H1 (cell line): ENCODE results near the gene PRDM5. TPM values are rescaled to one million over a fixed set of nuclear protein-coding genes. Genes with fewer than 3 reads are reported as not detected.

Experiments
- CTCF ChIA-PET: fragments of 300-600 bp; sonication (Branson Sonifier 250); formaldehyde crosslinking; loops from one replicate; lab custom pipeline; 2021; ENCODE audit not compliant: partially characterized antibody; lab: Charles Lee
- POLR2A ChIA-PET: fragments of 300-600 bp; sonication (Branson Sonifier 250); formaldehyde crosslinking; loops from one replicate; lab custom pipeline; 2021; ENCODE audit warnings: inconsistent platforms; ENCODE audit not compliant: partially characterized antibody; lab: Charles Lee
- DNase-seq, 2 experiments: peaks; one replicate each; pipeline versions ENCODE4 v3.0.0 to v3.0.0-alpha.2; 2010 to 2022; ENCODE audit warnings: low spot score in 2 of 2, low read depth in 1 of 2, mixed read lengths in 1 of 2
- FAIRE-seq: peaks from 2 replicates; lab custom pipeline; 2011; peaks lifted over from hg19 to GRCh38; lab: Jason Lieb, UNC
- H2AFZ ChIP-seq: 2 replicates; pipeline ENCODE4 v1.8.1; 2012; ENCODE audit warnings: low read length, inconsistent platforms
- H2AK5ac ChIP-seq: 2 replicates; pipeline ENCODE4 v1.6.1; 2013; ENCODE audit warnings: low read depth, low read length
- H2BK120ac ChIP-seq: replicated peaks from 2 replicates; pipeline ENCODE3; 2013; ENCODE audit warnings: low read depth, low read length, inconsistent platforms
- H2BK12ac ChIP-seq: 2 replicates; pipeline ENCODE4 v1.6.1; 2013; ENCODE audit warnings: low read depth, low read length
- H2BK15ac ChIP-seq: 2 replicates; pipeline ENCODE4 v1.6.1; 2013; ENCODE audit warnings: low read length
- H2BK20ac ChIP-seq: 2 replicates; pipeline ENCODE4 v1.6.1; 2013; ENCODE audit warnings: low read length
- H2BK5ac ChIP-seq: 2 replicates; pipeline ENCODE4 v1.6.1; 2013; ENCODE audit warnings: low read depth, low read length
- H3K14ac ChIP-seq: 2 replicates; pipeline ENCODE4 v1.6.1; 2013; ENCODE audit warnings: inconsistent platforms; ENCODE audit not compliant: insufficient read length
- H3K18ac ChIP-seq: 2 replicates; pipeline ENCODE4 v1.6.1; 2013; ENCODE audit warnings: low read length; ENCODE audit errors: extremely low read depth
- H3K23ac ChIP-seq: 2 replicates; pipeline ENCODE4 v1.6.1; 2013; ENCODE audit warnings: inconsistent platforms; ENCODE audit not compliant: insufficient read length
- H3K23me2 ChIP-seq: 2 replicates; pipeline ENCODE4 v1.6.1; 2013; ENCODE audit warnings: low read depth, low read length
- H3K27ac ChIP-seq: 2 replicates; pipeline ENCODE4 v1.6.1; 2011; ENCODE audit warnings: low read depth, low read length, inconsistent platforms
- H3K27me3 ChIP-seq, 4 experiments: replicated peaks in 1 of 4; 1 replicate in 1 of 4; 2 replicates in 3 of 4; pipeline versions ENCODE4 v1.6.1 to v1.8.1; 2011 to 2013; ENCODE audit warnings: low read length in 3 of 4, mild to moderate bottlenecking in 3 of 4, inconsistent platforms in 2 of 4, mixed read lengths in 2 of 4, moderate library complexity in 1 of 4; ENCODE audit not compliant: control insufficient read depth in 3 of 4, insufficient read depth in 3 of 4; ENCODE audit errors: extremely low read depth in 1 of 4
- H3K36me3 ChIP-seq, 4 experiments: 2 replicates each; pipeline versions ENCODE4 v1.6.1 to v1.8.1; 2011 to 2013; ENCODE audit warnings: mild to moderate bottlenecking in 4 of 4, low read length in 3 of 4, moderate library complexity in 2 of 4, control low read depth in 1 of 4, inconsistent platforms in 1 of 4; ENCODE audit not compliant: insufficient read depth in 4 of 4, control insufficient read depth in 2 of 4
- H3K4ac ChIP-seq: replicated peaks from 2 replicates; pipeline ENCODE3; 2013; ENCODE audit warnings: low read length, low read depth, mixed read lengths, inconsistent platforms; ENCODE audit not compliant: insufficient read length
- H3K4me1 ChIP-seq, 4 experiments: replicated peaks in 1 of 4; 1 replicate in 1 of 4; 2 replicates in 3 of 4; pipeline versions ENCODE4 v1.6.1 to v1.8.1; 2011 to 2013; ENCODE audit warnings: low read length in 3 of 4, inconsistent platforms in 2 of 4, mixed read lengths in 1 of 4; ENCODE audit not compliant: insufficient read depth in 4 of 4, control insufficient read depth in 3 of 4
- H3K4me2 ChIP-seq, 2 experiments: 2 replicates each; pipeline versions ENCODE4 v1.6.1 to v1.8.1; 2011 to 2013; ENCODE audit warnings: low read depth in 2 of 2, low read length in 2 of 2, control low read depth in 1 of 2, inconsistent platforms in 1 of 2, mild to moderate bottlenecking in 1 of 2; ENCODE audit not compliant: insufficient read depth in 1 of 2
- H3K4me3 ChIP-seq, 4 experiments: fragments of 200-600, 300-600 bp in 1 of 4; sonication (generic), shearing (Covaris generic), sonication (Bioruptor Twin) in 1 of 4; 2 replicates each; pipeline versions ENCODE4 v1.5.1 to v1.8.1; 2011 to 2016; ENCODE audit warnings: low read length in 4 of 4, low read depth in 3 of 4, control low read depth in 2 of 4, inconsistent platforms in 2 of 4, mild to moderate bottlenecking in 2 of 4, mixed read lengths in 1 of 4, moderate library complexity in 1 of 4; ENCODE audit not compliant: insufficient read depth in 2 of 4; ENCODE audit errors: extremely low read depth in 1 of 4
- H3K56ac ChIP-seq: replicated peaks from 2 replicates; pipeline ENCODE3; 2013; ENCODE audit warnings: low read depth, mild to moderate bottlenecking, mixed read lengths, low read length, inconsistent platforms; ENCODE audit not compliant: insufficient read length
- H3K79me1 ChIP-seq: 2 replicates; pipeline ENCODE4 v1.6.1; 2013; ENCODE audit warnings: low read depth, low read length, control low read depth
- H3K79me2 ChIP-seq, 2 experiments: 2 replicates each; pipeline versions ENCODE4 v1.6.1 to v1.8.1; 2012 to 2013; ENCODE audit warnings: low read length in 2 of 2, mild to moderate bottlenecking in 2 of 2, inconsistent platforms in 1 of 2; ENCODE audit not compliant: insufficient read depth in 2 of 2, control insufficient read depth in 1 of 2
- H3K9ac ChIP-seq, 4 experiments: replicated peaks in 1 of 4; 1 replicate in 1 of 4; 2 replicates in 3 of 4; pipeline versions ENCODE4 v1.6.1 to v1.8.1; 2011 to 2013; ENCODE audit warnings: low read depth in 3 of 4, low read length in 3 of 4, control low read depth in 2 of 4, mild to moderate bottlenecking in 2 of 4, moderate library complexity in 2 of 4, inconsistent platforms in 1 of 4; ENCODE audit errors: extremely low read depth in 1 of 4
- H3K9me3 ChIP-seq, 2 experiments: 2 replicates each; pipeline versions ENCODE4 v1.6.1 to v1.8.1; 2012 to 2013; ENCODE audit warnings: mild to moderate bottlenecking in 2 of 2, moderate library complexity in 2 of 2, control low read depth in 1 of 2, inconsistent platforms in 1 of 2, low read depth in 1 of 2, low read length in 1 of 2, mixed read lengths in 1 of 2; ENCODE audit not compliant: insufficient read depth in 2 of 2
- H4K20me1 ChIP-seq, 2 experiments: replicated peaks in 1 of 2; 2 replicates each; pipeline versions ENCODE3 to v1.8.1; 2011 to 2013; ENCODE audit warnings: inconsistent platforms in 2 of 2, low read length in 2 of 2, mild to moderate bottlenecking in 1 of 2; ENCODE audit not compliant: insufficient read depth in 2 of 2, control insufficient read depth in 1 of 2
- H4K5ac ChIP-seq: 2 replicates; pipeline ENCODE4 v1.6.1; 2013; ENCODE audit warnings: low read length, low read depth, mixed read lengths, inconsistent platforms; ENCODE audit not compliant: insufficient read length
- H4K8ac ChIP-seq: 2 replicates; pipeline ENCODE4 v1.8.0; 2013; ENCODE audit warnings: mild to moderate bottlenecking, moderate library complexity, low read length, inconsistent platforms; ENCODE audit not compliant: insufficient read depth; ENCODE audit errors: extremely low read depth
- H4K91ac ChIP-seq: replicated peaks from 2 replicates; pipeline ENCODE3; 2013; ENCODE audit warnings: low read length, mixed read lengths, inconsistent platforms; ENCODE audit not compliant: insufficient read length
- CHD1 ChIP-seq: IDR thresholded peaks from 2 replicates; pipeline ENCODE4 v1.6.1; 2012; ENCODE audit warnings: low read depth, low read length, improper control_type of control experiment
- CREB1 ChIP-seq: IDR thresholded peaks from 2 replicates; pipeline ENCODE4 v1.6.1; 2012; ENCODE audit warnings: inconsistent platforms
- EZH2 ChIP-seq: fragments of 200-600 bp; sonication (generic); IDR thresholded peaks from 2 replicates; pipeline ENCODE4 v1.7.1; 2012; ENCODE audit warnings: low read depth, mild to moderate bottlenecking, moderate library complexity, low read length, inconsistent platforms; ENCODE audit not compliant: severe bottlenecking
- KDM1A ChIP-seq: fragments of 200-600, 300-600 bp; sonication (generic); IDR thresholded peaks from 2 replicates; pipeline ENCODE4 v1.7.1; 2016; ENCODE audit warnings: mild to moderate bottlenecking, low read length, borderline replicate concordance
- KDM4A ChIP-seq: IDR thresholded peaks from one replicate; pipeline ENCODE4 v1.7.1; 2012; ENCODE audit warnings: low read depth, mild to moderate bottlenecking, moderate library complexity, low read length, inconsistent platforms; ENCODE audit not compliant: severe bottlenecking
- MAFK ChIP-seq: IDR thresholded peaks from 2 replicates; pipeline ENCODE4 v1.6.1; 2012; ENCODE audit warnings: low read depth, mild to moderate bottlenecking, improper control_type of control experiment, low read length
- POLR2AphosphoS5 ChIP-seq: IDR thresholded peaks from 2 replicates; pipeline ENCODE4 v1.6.1; 2011; ENCODE audit warnings: low read depth, low read length
- TAF1 ChIP-seq: IDR thresholded peaks from 2 replicates; pipeline ENCODE4 v1.6.1; 2011; ENCODE audit warnings: mild to moderate bottlenecking, low read depth, low read length
- YY1 ChIP-seq: IDR thresholded peaks from 2 replicates; pipeline ENCODE4 v1.6.1; 2011; ENCODE audit warnings: low read depth, mild to moderate bottlenecking, low read length
- WGBS, 2 experiments: shearing (Covaris generic) in 1 of 2; methylation state at CpG; one replicate each; pipeline versions ENCODE4 v1.1.6 to v1.1.7; 2013 to 2015; ENCODE audit warnings: low lambda C conversion rate in 2 of 2, mixed read lengths in 2 of 2, inconsistent platforms in 1 of 2, low coverage in 1 of 2, missing lambda C conversion rate in 1 of 2; ENCODE audit not compliant: insufficient replicate concordance in 2 of 2, insufficient coverage in 1 of 2, insufficient read length in 1 of 2; ENCODE audit errors: extremely low coverage in 1 of 2, missing lambda C conversion rate in 1 of 2; 5-methylcytosine and 5-hydroxymethylcytosine counted together
- polyA plus RNA-seq, 7 experiments: library from polyadenylated mRNA; depleted of rRNA in 3 of 7; stranded (reverse) in 5 of 7; unstranded in 2 of 7; fragments of >200 nt in 5 of 7; fragments of 200-250 nt in 2 of 7; gene quantifications; 1 replicate in 5 of 7; 2 replicates in 1 of 7; 4 replicates in 1 of 7; pipeline versions ENCODE4 v1.2.1 to v1.2.3, GENCODE V29; 2011 to 2013; ENCODE audit warnings: missing spikeins in 2 of 7, mixed read lengths in 2 of 7
- total RNA-seq: library from RNA; stranded (reverse); fragmentation: NEBNext Ultra II Directional; extraction: Animal tissue kit (Norgen Biotek cat#: 25700); gene quantifications from 2 replicates; pipeline ENCODE4 v1.2.1, GENCODE V29; 2021
- TF ChIP-seq, protein P1 (sequence below): IDR thresholded peaks from 2 replicates; pipeline ENCODE4 v1.6.1; 2011; ENCODE audit warnings: low read depth, mild to moderate bottlenecking, low read length; ENCODE audit not compliant: insufficient read depth

PRDM5 gene
- total and polyA plus RNA-seq, 2 of the 8 experiments (the other 6 are each of a cell fraction or from before 2014, with no cell fraction given), result 8.2 to 23.4 TPM

- no peak overlapping the region for H3K18ac ChIP-seq
- DNase-seq (no peak), FAIRE-seq (no peak)
- CTCF ChIA-PET, result interaction anchor here (1.1 to 1.5 kb wide), 3 partner anchors 14 to 323 kb away, joined by 3 to 6 read pairs (median 5); no protein-coding TSS in a partner anchor
- no peak overlapping the region for H2BK15ac ChIP-seq
- H3K9me3 ChIP-seq, result no peaks in the 10 kb centered on the region
- no peaks in the 10 kb centered on the region for H3K23me2 ChIP-seq
- no peak overlapping the region for H3K4ac ChIP-seq
- no peaks in the 10 kb centered on the region for H3K27me3 ChIP-seq
- no peak overlapping the region for H3K4me3 ChIP-seq
- TF ChIP-seq KDM4A, result no peak
- TF ChIP-seq, protein P1, sequence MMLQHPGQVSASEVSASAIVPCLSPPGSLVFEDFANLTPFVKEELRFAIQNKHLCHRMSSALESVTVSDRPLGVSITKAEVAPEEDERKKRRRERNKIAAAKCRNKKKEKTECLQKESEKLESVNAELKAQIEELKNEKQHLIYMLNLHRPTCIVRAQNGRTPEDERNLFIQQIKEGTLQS, result no peak
- no peak for TF ChIP-seq EZH2
- TF ChIP-seq KDM1A, result no peak
- no peak for TF ChIP-seq CREB1
- no peak for TF ChIP-seq POLR2AphosphoS5
- TF ChIP-seq TAF1, result no peak
- TF ChIP-seq CHD1, result no peak
- no peak for TF ChIP-seq MAFK
- no peak for TF ChIP-seq YY1
- TF ChIP-seq, all 59 proteins: peak for 0
- no peak overlapping the region for H3K9ac ChIP-seq
- no peak overlapping the region for H3K27ac ChIP-seq
- no peaks in the 10 kb centered on the region for H4K20me1 ChIP-seq
- no peak overlapping the region for H2AK5ac ChIP-seq
- H2BK120ac ChIP-seq, result no peak overlapping the region
- no peak overlapping the region for H2BK5ac ChIP-seq
- no peak overlapping the region for H2BK12ac ChIP-seq
- no peak overlapping the region for H4K91ac ChIP-seq
- no peaks in the 10 kb centered on the region for H3K4me1 ChIP-seq
- H4K8ac ChIP-seq, result no peak overlapping the region
- no peak overlapping the region for H3K14ac ChIP-seq
- H2AFZ ChIP-seq, result no peak overlapping the region
- no peak overlapping the region for H3K23ac ChIP-seq
- H3K36me3 ChIP-seq, result no peaks in the 10 kb centered on the region; a peak in 1 of 8 replicates
- no peaks in the 10 kb centered on the region for H3K79me2 ChIP-seq
- H3K56ac ChIP-seq, result no peak overlapping the region
- POLR2A ChIA-PET, result interaction anchor here (0.7 kb wide), 1 partner anchor 220 kb away, joined by 3 read pairs; no protein-coding TSS in a partner anchor
- H3K79me1 ChIP-seq, result no peaks in the 10 kb centered on the region
- WGBS, 2 experiments, result 79% methylated on average over 1 of the region's 1 CpG; no CpG with 5 or more reads in 1 of the 2 experiments
- no peak overlapping the region for H2BK20ac ChIP-seq
- no peak overlapping the region for H4K5ac ChIP-seq
- H3K4me2 ChIP-seq, result no peak overlapping the region
Observed at GRCh38 chr4:120773641-120774040, 148.9 kb downstream of the PRDM5 start.
